HCEC 1CT (cell line): ENCODE measurements around the gene KBTBD7.
"Not testable (repeated sequence)": the region's sequence is repeated elsewhere in the genome, so short reads cannot be mapped to it uniquely, and the experiment has no call there.

ENCODE experiments used
- DNase-seq: peaks from one replicate; pipeline ENCODE4 v3.0.0-alpha.2; 2017

KBTBD7 gene

GRCh38 chr13:41196620-41197019 lies 2.3 kb upstream of the KBTBD7 start:
- DNase-seq: peak; percentile 43

GRCh38 chr13:41196011-41196410 lies 1.6 kb upstream of the KBTBD7 start:
- no peak for DNase-seq

GRCh38 chr13:41193469-41193868 lies 900 bp downstream of the KBTBD7 start:
- no peak for DNase-seq

- DNase-seq: peak; percentile 81
These were observed 5.8 kb downstream of the KBTBD7 start for GRCh38 chr13:41188584-41188983.

- no peak for DNase-seq
These were observed 7.9 kb downstream of the KBTBD7 start for GRCh38 chr13:41186481-41186880.

- DNase-seq: no peak
These were observed 12.1 kb downstream of the KBTBD7 start for GRCh38 chr13:41182231-41182630.

GRCh38 chr13:41179593-41180250 lies 14.6 kb downstream of the KBTBD7 start:
- peak; percentile 81 for DNase-seq

GRCh38 chr13:41178040-41178439 lies 16.3 kb downstream of the KBTBD7 start:
- no peak for DNase-seq

GRCh38 chr13:41177616-41178015 lies 16.8 kb downstream of the KBTBD7 start:
- DNase-seq: no peak

- DNase-seq: not testable (repeated sequence)
These were observed 18.8 kb downstream of the KBTBD7 start for GRCh38 chr13:41175576-41175975.

GRCh38 chr13:41162151-41162550 lies 32.2 kb downstream of the KBTBD7 start:
- no peak for DNase-seq

- DNase-seq: no peak
These were observed 35.2 kb downstream of the KBTBD7 start for GRCh38 chr13:41159174-41159573.

- DNase-seq: no peak
These were observed 37.2 kb downstream of the KBTBD7 start for GRCh38 chr13:41157048-41157717.

- DNase-seq: no peak
These were observed 37.7 kb downstream of the KBTBD7 start for GRCh38 chr13:41156620-41157019.

GRCh38 chr13:41154042-41154441 lies 40.3 kb downstream of the KBTBD7 start:
- no peak for DNase-seq

GRCh38 chr13:41152005-41152404 lies 42.4 kb downstream of the KBTBD7 start:
- no peak for DNase-seq

GRCh38 chr13:41150058-41150457 lies 44.3 kb downstream of the KBTBD7 start:
- no peak for DNase-seq

- DNase-seq: no peak
These were observed 45.7 kb downstream of the KBTBD7 start for GRCh38 chr13:41148419-41149283.

GRCh38 chr13:41145136-41145908 lies 49.0 kb downstream of the KBTBD7 start:
- DNase-seq: peak; percentile 78

- DNase-seq: no peak
These were observed 49.8 kb downstream of the KBTBD7 start for GRCh38 chr13:41144576-41144975.
